ENCODE data around the gene RCE1.

RCE1 gene

DNA sequence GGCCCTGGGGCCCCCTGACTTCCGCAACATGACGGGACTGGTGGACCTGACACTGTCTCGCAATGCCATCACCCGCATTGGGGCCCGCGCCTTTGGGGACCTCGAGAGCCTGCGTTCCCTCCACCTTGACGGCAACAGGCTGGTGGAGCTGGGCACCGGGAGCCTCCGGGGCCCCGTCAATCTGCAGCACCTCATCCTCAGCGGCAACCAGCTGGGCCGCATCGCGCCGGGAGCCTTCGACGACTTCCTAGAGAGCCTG, 14.6 kb downstream of the RCE1 start:
- no peak for DNase-seq

DNA sequence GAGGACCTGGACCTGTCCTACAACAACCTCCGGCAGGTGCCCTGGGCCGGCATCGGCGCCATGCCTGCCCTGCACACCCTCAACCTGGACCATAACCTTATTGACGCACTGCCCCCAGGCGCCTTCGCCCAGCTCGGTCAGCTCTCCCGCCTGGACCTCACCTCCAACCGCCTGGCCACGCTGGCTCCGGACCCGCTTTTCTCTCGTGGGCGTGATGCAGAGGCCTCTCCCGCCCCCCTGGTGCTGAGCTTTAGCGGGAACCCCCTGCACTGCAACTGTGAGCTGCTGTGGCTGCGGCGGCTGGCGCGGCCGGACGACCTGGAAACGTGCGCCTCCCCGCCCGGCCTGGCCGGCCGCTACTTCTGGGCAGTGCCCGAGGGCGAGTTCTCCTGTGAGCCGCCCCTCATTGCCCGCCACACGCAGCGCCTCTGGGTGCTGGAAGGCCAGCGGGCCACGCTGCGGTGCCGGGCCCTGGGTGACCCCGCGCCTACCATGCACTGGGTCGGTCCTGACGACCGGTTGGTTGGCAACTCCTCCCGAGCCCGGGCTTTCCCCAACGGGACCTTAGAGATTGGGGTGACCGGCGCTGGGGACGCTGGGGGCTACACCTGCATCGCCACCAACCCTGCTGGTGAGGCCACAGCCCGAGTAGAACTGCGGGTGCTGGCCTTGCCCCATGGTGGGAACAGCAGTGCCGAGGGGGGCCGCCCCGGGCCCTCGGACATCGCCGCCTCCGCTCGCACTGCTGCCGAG, 15.1 kb downstream of the RCE1 start:
- DNase-seq, result no peak

GRCh38 chr11:66858939-66859685, 15.9 kb downstream of the RCE1 start:
- no peak for DNase-seq

DNA sequence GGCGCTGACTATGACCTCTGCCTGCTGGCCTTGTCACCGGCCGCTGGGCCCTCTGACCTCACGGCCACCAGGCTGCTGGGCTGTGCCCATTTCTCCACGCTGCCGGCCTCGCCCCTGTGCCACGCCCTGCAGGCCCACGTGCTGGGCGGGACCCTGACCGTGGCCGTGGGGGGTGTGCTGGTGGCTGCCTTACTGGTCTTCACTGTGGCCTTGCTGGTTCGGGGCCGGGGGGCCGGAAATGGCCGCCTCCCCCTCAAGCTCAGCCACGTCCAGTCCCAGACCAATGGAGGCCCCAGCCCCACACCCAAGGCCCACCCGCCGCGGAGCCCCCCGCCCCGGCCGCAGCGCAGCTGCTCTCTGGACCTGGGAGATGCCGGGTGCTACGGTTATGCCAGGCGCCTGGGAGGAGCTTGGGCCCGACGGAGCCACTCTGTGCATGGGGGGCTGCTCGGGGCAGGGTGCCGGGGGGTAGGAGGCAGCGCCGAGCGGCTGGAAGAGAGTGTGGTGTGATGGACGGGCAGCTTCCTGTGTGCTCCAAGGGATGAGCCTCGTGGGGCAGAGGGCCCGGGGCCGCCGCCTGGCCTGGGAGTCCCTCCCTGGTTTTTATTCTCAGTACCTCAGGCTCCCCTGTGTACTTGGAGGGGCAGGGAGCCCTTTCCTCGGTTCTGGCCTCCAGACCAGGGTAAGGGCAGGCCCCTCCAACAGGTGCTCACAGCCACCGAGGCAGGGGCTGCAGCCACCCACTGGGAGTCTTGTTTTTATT, 16.6 kb downstream of the RCE1 start:
- DNase-seq, result no peak

DNA sequence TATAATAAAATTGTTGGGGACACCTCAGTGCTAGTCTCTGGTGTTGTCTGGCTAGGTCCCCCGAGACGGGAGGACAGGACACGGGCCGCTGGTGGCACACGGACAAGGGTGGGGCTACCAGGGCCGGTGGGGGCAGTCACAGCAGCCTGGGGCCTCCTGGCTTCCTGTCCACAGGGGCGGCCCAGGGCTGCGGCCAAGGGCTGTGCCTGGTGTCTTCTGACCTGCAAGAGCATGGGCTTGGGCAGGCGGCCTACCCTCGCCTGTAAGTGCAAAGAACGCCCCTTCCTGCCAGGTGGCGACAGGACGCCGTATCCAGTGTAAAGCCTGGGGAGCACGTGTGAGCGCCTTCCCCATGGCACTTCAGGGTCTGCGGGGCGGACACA, 17.2 kb downstream of the RCE1 start:
- DNase-seq, result no peak

DNA sequence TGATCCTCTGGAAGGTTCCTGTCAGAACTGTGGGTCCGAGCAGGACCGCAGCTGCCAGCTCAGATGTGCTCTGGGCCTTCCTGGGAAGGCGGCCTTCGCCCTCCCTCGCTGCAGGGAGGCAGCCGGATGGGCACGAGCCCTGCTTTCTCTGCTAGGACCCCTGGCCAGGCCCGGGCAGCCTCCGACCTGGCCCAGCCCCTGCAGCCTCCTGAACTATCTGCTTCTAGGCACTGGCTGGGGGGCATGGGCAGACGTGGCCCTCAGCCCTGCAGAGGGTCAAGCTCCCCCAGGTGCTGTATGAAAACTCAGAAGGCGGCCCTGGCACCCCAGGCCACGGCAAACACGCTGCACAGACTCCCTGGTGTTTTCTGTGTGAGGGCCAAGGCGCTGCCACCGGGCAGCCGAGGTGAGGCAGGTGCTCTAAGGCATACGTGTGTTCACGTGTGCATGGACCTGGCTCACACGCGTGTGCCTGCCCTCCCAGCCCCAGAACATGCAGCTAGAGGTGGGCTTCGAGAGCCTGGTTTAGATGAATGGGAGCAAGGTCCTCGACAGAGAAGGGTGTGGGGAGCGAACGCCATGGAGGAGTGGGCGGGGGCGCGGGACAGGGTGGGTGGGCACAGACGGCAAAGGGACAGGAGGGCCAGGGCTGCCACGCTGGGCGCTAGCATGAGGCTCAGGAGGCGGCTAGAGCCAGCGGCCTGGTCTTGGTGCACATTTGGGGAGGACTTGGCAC, 18.0 kb downstream of the RCE1 start:
- no peak for DNase-seq

DNA sequence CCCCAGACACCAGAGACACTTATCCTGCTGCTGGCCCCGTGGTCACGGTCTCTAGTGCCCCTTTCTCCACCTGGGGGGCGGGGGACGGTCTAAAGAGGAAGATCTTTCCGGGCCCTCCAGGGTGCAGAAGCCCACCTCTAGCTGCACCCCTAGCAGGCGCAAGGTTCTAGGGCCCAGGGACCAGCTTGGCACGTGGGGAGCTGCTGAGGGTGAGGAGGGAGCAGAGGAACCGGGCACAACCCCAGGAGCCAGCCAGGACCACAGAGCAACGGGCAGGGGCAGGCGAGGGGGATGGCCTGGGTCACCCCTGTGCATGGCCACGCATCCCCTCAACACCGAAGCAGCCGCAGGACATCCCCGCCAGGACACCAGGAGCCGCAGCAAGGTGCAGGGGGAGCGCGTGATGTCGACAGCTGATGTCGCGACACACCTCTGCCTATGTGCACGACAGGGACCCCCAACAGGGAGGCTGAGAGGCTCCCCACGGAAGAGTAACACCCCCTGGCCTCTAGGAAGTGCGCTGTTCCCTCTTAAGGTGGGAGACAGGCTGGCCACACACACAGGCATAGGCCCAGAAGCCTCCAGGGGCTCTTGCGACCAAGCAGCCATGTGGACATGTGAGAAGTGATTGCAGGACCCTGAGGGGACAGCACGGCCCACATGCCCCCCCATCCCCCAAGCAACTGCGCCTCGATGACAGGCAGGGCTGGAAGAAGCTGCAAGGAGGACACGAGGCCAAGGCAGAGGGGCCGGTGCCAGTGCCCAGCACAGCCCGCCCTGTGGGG, 18.7 kb downstream of the RCE1 start:
- DNase-seq, result no peak

GRCh38 chr11:66862559-66863037, 19.4 kb downstream of the RCE1 start:
- DNase-seq, result no peak

GRCh38 chr11:66863428-66864125, 20.3 kb downstream of the RCE1 start:
- no peak for DNase-seq

GRCh38 chr11:66864172-66864901, 21.1 kb downstream of the RCE1 start:
- no peak for DNase-seq

- no peak for DNase-seq
Observed at GRCh38 chr11:66864924-66865697, 21.9 kb downstream of the RCE1 start.

DNA sequence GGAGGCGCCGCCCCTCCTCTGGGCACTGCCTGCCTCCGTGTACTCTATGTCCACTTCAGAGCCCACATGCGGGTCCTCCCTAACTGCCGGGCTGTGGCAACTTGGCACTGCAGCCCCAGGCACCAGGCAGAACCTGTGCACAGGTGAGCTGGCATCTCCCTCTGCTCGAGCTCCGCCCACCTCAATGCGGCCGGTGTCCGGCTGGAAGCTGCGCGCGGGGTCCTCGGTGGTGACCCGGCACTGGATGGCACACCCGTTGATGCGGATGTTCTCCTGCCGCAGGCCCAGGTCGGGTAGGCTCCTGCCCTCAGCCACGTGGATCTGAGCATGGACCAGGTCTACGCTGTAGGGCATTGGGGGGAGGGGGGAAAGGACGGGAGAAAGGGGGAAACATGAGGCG, 22.8 kb downstream of the RCE1 start:
- DNase-seq, result no peak

- no peak for DNase-seq
Observed at GRCh38 chr11:66866511-66866986, 23.3 kb downstream of the RCE1 start.

- no peak for DNase-seq
Observed at GRCh38 chr11:66867425-66868040, 24.3 kb downstream of the RCE1 start.

DNA sequence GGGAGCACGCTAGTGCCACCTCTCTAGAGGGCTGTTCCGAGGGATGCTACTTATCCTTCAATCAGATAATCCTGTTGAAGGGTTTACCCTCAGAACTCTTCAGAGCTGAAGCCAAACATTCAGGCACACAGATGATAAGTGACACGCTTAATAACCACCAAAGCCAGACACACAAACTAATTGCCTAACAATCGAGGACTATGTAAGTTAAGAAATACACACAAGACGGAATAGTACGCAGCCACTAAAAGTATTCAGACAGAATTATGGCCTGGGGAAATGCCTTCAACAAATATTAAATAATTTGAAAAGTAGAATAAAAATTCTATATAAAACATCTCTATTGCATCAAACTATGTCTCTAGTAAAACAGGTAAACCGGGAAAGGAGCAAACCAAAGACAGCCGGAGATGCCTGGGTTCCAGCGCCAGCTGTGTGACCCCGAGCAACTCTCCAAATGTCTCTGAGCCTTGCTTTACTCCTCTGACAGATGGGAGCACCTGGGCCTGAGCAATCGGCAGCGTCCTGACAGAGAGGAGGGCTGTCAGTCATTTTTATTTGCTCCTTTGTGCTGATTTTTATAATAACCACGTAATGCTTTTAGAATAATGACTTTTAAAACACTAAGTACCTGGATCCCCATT, 25.0 kb downstream of the RCE1 start:
- no peak for DNase-seq

DNA sequence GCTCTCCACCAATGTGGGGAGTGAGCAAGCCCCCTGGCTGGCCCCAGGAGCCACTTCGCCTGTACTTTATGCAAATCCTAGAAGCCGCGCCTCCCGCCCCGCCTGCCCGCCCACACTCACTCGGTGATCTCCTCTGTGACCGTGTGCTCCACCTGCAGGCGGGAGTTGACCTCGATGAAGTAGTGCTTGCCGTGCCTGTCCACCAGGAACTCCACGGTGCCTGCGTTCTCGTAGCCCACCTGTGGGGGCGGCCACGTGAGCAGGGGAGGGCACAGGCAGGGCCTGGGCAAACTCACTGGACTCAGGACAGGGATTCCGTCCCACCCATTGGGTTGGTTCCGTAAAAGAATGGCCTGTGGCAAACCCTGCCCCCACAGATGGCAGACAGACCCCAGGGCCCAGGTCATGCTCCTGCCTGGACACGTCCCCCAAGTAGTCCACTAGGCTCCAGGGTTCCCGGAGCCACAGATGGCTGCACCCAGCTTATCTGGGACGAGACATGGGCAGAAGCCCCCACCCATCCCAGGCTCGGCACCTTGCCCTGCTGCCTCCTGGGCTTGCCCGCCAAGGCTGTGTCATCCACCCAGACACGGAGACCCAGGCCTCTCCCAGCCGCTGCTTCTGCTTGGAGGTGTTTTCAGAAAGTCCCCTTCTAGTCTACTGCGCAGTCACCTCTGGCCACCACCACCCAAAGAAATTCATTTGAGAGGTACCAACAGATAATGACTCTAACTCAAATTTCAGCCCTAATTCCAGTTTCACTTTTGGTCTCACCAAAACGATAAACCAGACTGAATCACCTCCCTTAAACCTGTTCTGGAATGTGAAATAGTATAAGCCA, 25.7 kb downstream of the RCE1 start:
- DNase-seq, result no peak

DNA sequence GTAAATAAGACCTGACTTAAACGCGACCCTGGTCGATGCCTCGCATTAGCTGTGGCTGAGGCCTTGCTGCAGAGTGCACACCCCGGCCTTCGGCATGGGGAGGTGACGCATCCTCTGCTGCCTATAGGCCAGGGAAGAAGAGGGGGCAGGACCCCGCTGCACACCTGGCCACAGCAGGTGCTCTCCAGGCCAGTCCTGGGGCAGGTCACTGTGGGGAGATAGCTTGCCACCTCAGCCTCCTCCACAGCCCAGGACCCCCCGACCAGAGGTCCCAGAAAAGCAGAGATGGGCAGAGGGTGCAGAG, 26.3 kb downstream of the RCE1 start:
- no peak for DNase-seq

- no peak for DNase-seq
Observed at GRCh38 chr11:66870131-66870530, 26.9 kb downstream of the RCE1 start.
